Peyer's patch (tissue), 4 donors: ENCODE results near the gene NFYC. TPM values are rescaled to one million over a fixed set of nuclear protein-coding genes. Genes with fewer than 3 reads are reported as not detected.

Experiments used
- DNase-seq, 3 donors: peaks; one replicate each; pipeline ENCODE4 v3.0.0-alpha.2; 2017 to 2019
- H3K27ac ChIP-seq, 4 donors: fragments of 200-600 bp; sonication (generic); one replicate each; pipeline ENCODE4 v1.5.1; 2016 to 2019
- H3K27me3 ChIP-seq, 2 donors: fragments of 200-600 bp; sonication (generic); one replicate each; pipeline ENCODE4 v1.5.1; 2019
- H3K36me3 ChIP-seq, 3 donors: fragments of 200-600 bp; sonication (generic); one replicate each; pipeline ENCODE4 v1.5.1; 2016 to 2019
- H3K4me1 ChIP-seq, 4 donors: fragments of 200-600 bp; sonication (generic); one replicate each; pipeline ENCODE4 v1.5.1; 2016 to 2019
- H3K4me3 ChIP-seq, 4 donors: fragments of 200-600 bp; sonication (generic); 1 replicate in 3 of 4; 2 replicates in 1 of 4; pipeline ENCODE4 v1.5.1; 2016 to 2019; ENCODE audit warnings: mild to moderate bottlenecking in 1 of 4
- H3K9me3 ChIP-seq, 4 donors: fragments of 200-600 bp; sonication (generic); one replicate each; pipeline ENCODE4 v1.5.1; 2016 to 2019; ENCODE audit warnings: mild to moderate bottlenecking in 1 of 4
- POLR2A ChIP-seq, 2 donors: fragments of 450-650 bp; IDR thresholded peaks; one replicate each; pipeline ENCODE4 v1.5.1; 2017; ENCODE audit warnings: antibody characterized with exemption in 2 of 2, mild to moderate bottlenecking in 2 of 2, moderate library complexity in 2 of 2
- total RNA-seq, 4 donors: library from RNA; depleted of rRNA; stranded (reverse); fragments of >200 nt; gene quantifications; one replicate each; pipeline ENCODE4 v1.1.0, GENCODE V29; 2016
- TF ChIP-seq, protein P1 (sequence below), 6 experiments: fragments of 450-650 bp in 4 of 6; fragments of 200-600 bp in 2 of 6; sonication (generic) in 1 of 6; IDR thresholded peaks; one replicate each; pipeline ENCODE4 v1.5.1; 2017 to 2019; ENCODE audit warnings: antibody characterized with exemption in 6 of 6, mild to moderate bottlenecking in 3 of 6, moderate library complexity in 1 of 6

The NFYC gene
- total RNA-seq, 4 donors from 2014 or later: 53.1 to 122 (median 65.0) TPM

DNA sequence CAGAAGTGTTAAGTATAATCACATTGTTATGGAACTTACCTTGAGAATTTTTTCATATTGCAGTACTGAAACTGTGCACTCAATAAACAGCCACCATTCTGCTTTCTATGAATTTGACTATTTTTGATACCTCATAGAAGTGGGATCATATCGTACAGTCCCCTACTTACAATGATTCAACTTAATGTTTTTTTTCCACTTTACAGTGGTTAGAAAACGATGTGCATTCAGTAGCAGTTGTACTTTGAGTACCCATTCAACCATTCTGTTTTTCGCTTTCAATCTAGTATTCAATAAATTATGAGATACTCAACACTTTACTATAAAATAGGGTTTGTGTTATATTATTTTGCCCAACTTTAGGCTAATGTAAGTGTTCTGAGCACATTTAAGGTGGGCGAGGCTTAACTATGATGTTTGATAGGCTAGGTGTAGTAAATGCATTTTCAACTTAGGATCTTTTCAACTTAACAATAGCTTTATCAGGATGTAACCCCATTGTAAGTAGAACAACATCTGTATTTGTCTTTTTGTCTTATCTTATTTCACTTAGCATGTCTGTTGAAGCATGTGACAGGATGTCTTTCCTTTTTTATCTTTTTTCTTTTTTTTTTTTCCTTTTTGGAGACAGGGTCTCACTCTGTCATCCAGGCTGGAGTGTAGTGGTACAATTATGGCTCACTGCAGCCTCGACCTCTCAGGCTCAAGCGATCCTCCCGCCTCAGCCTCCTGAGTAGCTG, 49.7 kb downstream of the NFYC start:
- Histone ChIP-seq H3K27ac (no peak overlapping the region), H3K4me1 (no peaks in the 10 kb centered on the region), H3K27me3 (no peaks in the 10 kb centered on the region), H3K4me3 (no peak overlapping the region), H3K9me3 (no peaks in the 10 kb centered on the region), H3K36me3 (peaks cover 0 to 30% (median 0%) of the 10 kb centered on the region in 3 donors)
- no peak for TF ChIP-seq POLR2A (IDR thresholded peaks at IDR 0.05)
- TF ChIP-seq, protein P1, sequence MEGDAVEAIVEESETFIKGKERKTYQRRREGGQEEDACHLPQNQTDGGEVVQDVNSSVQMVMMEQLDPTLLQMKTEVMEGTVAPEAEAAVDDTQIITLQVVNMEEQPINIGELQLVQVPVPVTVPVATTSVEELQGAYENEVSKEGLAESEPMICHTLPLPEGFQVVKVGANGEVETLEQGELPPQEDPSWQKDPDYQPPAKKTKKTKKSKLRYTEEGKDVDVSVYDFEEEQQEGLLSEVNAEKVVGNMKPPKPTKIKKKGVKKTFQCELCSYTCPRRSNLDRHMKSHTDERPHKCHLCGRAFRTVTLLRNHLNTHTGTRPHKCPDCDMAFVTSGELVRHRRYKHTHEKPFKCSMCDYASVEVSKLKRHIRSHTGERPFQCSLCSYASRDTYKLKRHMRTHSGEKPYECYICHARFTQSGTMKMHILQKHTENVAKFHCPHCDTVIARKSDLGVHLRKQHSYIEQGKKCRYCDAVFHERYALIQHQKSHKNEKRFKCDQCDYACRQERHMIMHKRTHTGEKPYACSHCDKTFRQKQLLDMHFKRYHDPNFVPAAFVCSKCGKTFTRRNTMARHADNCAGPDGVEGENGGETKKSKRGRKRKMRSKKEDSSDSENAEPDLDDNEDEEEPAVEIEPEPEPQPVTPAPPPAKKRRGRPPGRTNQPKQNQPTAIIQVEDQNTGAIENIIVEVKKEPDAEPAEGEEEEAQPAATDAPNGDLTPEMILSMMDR (IDR thresholded peaks at IDR 0.05): no peak
- no peak for DNase-seq

DNA sequence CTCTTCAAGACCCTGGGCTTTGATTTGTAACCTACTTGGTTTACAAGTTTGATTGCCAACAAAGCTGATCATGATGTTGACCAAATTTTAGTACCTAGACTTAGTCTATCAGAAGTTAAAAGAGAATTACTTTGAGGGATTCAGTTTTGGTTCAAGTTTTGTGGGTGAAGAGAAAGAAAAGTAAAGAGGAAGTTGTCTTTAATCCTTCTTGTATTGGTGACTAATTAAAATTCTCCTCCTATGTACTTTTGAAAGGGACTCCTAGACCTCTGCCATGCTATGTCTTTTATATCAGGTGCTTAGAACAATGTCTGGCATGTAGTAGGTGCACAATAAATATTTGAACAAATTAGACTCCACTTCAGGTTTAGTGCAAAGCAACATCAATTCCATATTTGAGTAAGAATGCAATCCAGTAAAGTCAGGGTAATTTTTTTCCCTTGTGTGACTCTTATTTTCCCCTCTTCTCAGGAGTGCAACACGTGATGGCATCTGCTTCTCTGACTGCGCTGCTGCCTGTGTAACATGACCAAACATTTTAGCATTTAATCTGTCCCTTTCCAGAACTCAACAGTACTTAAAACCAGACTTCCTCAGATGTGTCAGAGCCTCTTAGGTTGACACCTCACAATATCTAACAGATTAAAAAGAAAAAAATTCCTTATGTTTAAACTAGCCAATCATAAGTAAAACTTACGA, 51.0 kb downstream of the NFYC start:
- DNase-seq: no peak
- H3K27ac ChIP-seq: no peak overlapping the region
- H3K4me1 ChIP-seq: no peaks in the 10 kb centered on the region
- H3K9me3 ChIP-seq: no peaks in the 10 kb centered on the region
- peaks cover 0 to 32% (median 0%) of the 10 kb centered on the region in 3 donors for H3K36me3 ChIP-seq
- no peaks in the 10 kb centered on the region for H3K27me3 ChIP-seq
- H3K4me3 ChIP-seq: no peak overlapping the region
- TF ChIP-seq POLR2A (IDR thresholded peaks at IDR 0.05): no peak
- TF ChIP-seq, protein P1 (IDR thresholded peaks at IDR 0.05): no peak

DNA sequence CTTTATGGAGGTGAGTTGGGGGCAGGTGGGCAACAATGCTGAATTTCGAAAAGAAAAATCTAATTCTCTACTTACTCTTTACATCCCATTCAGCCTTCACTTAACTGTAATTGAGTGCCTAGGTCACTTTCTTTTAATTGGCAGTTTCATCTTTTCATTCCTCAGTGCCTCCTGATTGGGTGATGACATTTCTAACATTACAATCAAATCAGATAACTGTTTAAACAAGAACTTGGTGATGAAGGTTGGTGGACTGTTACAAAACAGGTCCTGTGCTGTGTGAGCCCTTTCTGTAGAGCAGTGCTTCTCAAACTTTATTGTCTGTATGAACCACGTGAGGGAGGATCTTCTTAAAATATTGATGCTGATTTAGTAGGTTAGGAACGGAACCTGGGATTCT, 51.9 kb downstream of the NFYC start:
- DNase-seq: no peak
- Histone ChIP-seq H3K27me3 (no peaks in the 10 kb centered on the region), H3K36me3 (peaks cover 0 to 42% (median 0%) of the 10 kb centered on the region in 3 donors), H3K9me3 (no peaks in the 10 kb centered on the region), H3K4me1 (no peaks in the 10 kb centered on the region), H3K4me3 (no peak overlapping the region), H3K27ac (no peak overlapping the region)
- no peak for TF ChIP-seq POLR2A (IDR thresholded peaks at IDR 0.05)
- TF ChIP-seq, protein P1 (IDR thresholded peaks at IDR 0.05): no peak

- TF ChIP-seq POLR2A (IDR thresholded peaks at IDR 0.05): no peak
- TF ChIP-seq, protein P1 (IDR thresholded peaks at IDR 0.05): no peak
- H3K27ac ChIP-seq: no peak overlapping the region
- H3K9me3 ChIP-seq: no peaks in the 10 kb centered on the region
- H3K36me3 ChIP-seq: peaks cover 0 to 44% (median 0%) of the 10 kb centered on the region in 3 donors
- no peaks in the 10 kb centered on the region for H3K27me3 ChIP-seq
- no peaks in the 10 kb centered on the region for H3K4me1 ChIP-seq
- H3K4me3 ChIP-seq: no peak overlapping the region
- DNase-seq: no peak
Measured at GRCh38 chr1:40743860-40744259, 52.4 kb downstream of the NFYC start.

DNA sequence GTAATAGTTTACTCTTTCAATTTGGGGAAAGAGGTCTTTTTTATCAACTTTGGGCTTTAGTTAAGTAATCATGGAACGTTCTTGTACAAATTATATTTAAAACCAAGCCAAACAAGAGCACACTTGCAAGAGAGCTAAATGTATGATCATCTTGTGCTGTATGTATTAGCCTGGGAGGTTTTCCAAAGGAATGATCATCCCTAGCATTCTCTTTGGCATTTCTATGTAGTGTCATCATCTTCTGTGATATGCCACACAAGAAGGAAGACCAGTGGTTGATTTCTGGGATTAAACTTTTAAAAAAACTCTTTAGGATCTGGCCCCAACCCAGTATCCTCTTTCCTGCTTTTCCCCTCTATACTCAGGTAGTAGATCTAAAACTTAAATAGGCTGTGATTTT, 53.7 kb downstream of the NFYC start:
- Histone ChIP-seq H3K4me3 (no peak overlapping the region), H3K9me3 (no peaks in the 10 kb centered on the region), H3K27ac (no peak overlapping the region), H3K27me3 (no peaks in the 10 kb centered on the region), H3K36me3 (peaks cover 0 to 46% (median 0%) of the 10 kb centered on the region in 3 donors), H3K4me1 (peaks cover 0 to 10% (median 0%) of the 10 kb centered on the region in 4 donors)
- no peak for TF ChIP-seq POLR2A (IDR thresholded peaks at IDR 0.05)
- TF ChIP-seq, protein P1 (IDR thresholded peaks at IDR 0.05): no peak
- no peak for DNase-seq
